ENCODE measurements around the gene ZBTB17. TPM values are rescaled to one million over a fixed set of nuclear protein-coding genes. Genes with fewer than 3 reads are reported as not detected.

Gene ZBTB17
- total RNA-seq, 1 donor from 2014 or later, result 51.5 TPM

- TF ChIP-seq CTCF (conservative IDR thresholded peaks at IDR 0.05), result no peak
Observed at GRCh38 chr1:15998929-15999328, 23.0 kb upstream of the ZBTB17 start.

GRCh38 chr1:15997637-15998280 lies 21.9 kb upstream of the ZBTB17 start:
- no peak for TF ChIP-seq CTCF (conservative IDR thresholded peaks at IDR 0.05)
- no peaks in the 10 kb centered on the region for H3K36me3 Mint-ChIP-seq (ENCODE audit: low read depth)
- no peak overlapping the region for H3K27ac Mint-ChIP-seq (ENCODE audit: unreplicated experiment)

More at GRCh38 chr1:15998929-15999328, 23.0 kb upstream of the ZBTB17 start:
- Mint-ChIP-seq H3K4me1 (no peaks in the 10 kb centered on the region), H3K4me3 (no peak overlapping the region), H3K27me3 (ENCODE audit: low read depth) (peaks cover 4% of the 10 kb centered on the region), H3K36me3 (ENCODE audit: low read depth) (no peaks in the 10 kb centered on the region), H3K27ac (ENCODE audit: unreplicated experiment) (no peak overlapping the region), H3K9me3 (no peaks in the 10 kb centered on the region)
- no peak for DNase-seq (ENCODE audit: low read depth, low spot score)

GRCh38 chr1:15997076-15997585 lies 21.2 kb upstream of the ZBTB17 start:
- no peak for TF ChIP-seq CTCF (conservative IDR thresholded peaks at IDR 0.05)
- H3K4me1 Mint-ChIP-seq, result no peaks in the 10 kb centered on the region
- no peaks in the 10 kb centered on the region for H3K36me3 Mint-ChIP-seq (ENCODE audit: low read depth)
- H3K9me3 Mint-ChIP-seq, result no peaks in the 10 kb centered on the region
- no peak overlapping the region for H3K4me3 Mint-ChIP-seq
- H3K27me3 Mint-ChIP-seq (ENCODE audit: low read depth), result peaks cover 4% of the 10 kb centered on the region
- no peak overlapping the region for H3K27ac Mint-ChIP-seq (ENCODE audit: unreplicated experiment)
- no peak for DNase-seq (ENCODE audit: low read depth, low spot score)

More at GRCh38 chr1:15997637-15998280, 21.9 kb upstream of the ZBTB17 start:
- H3K4me3 Mint-ChIP-seq, result no peak overlapping the region
- no peaks in the 10 kb centered on the region for H3K4me1 Mint-ChIP-seq
- DNase-seq (ENCODE audit: low read depth, low spot score), result no peak
- peaks cover 4% of the 10 kb centered on the region for H3K27me3 Mint-ChIP-seq (ENCODE audit: low read depth)
- no peaks in the 10 kb centered on the region for H3K9me3 Mint-ChIP-seq

- TF ChIP-seq CTCF (conservative IDR thresholded peaks at IDR 0.05), result peak; percentile 67
- Mint-ChIP-seq H3K9me3 (no peaks in the 10 kb centered on the region), H3K27me3 (ENCODE audit: low read depth) (peaks cover 4% of the 10 kb centered on the region), H3K4me3 (no peak overlapping the region), H3K27ac (ENCODE audit: unreplicated experiment) (no peak overlapping the region), H3K4me1 (no peaks in the 10 kb centered on the region), H3K36me3 (ENCODE audit: low read depth) (no peaks in the 10 kb centered on the region)
- DNase-seq (ENCODE audit: low read depth, low spot score), result peak; percentile 48
Observed at GRCh38 chr1:15994590-15995351, 18.9 kb upstream of the ZBTB17 start.

- Mint-ChIP-seq H3K27me3 (ENCODE audit: low read depth) (peaks cover 4% of the 10 kb centered on the region), H3K4me3 (no peak overlapping the region), H3K36me3 (ENCODE audit: low read depth) (no peaks in the 10 kb centered on the region), H3K27ac (ENCODE audit: unreplicated experiment) (no peak overlapping the region), H3K4me1 (no peaks in the 10 kb centered on the region), H3K9me3 (no peaks in the 10 kb centered on the region)
- TF ChIP-seq CTCF (conservative IDR thresholded peaks at IDR 0.05), result no peak
- DNase-seq (ENCODE audit: low read depth, low spot score), result no peak
Observed at GRCh38 chr1:15994081-15994480, 18.2 kb upstream of the ZBTB17 start.

All from neural crest cell (in vitro differentiated cells).